Hematopoietic multipotent progenitor cell treated with erythropoietin and hydrocortisone succinate and interleukin-3 and kit ligand, for 4 days (in vitro differentiated cells): Measurements from ENCODE around the gene FUS.

Experiments
- DNase-seq: peaks from one replicate; pipeline ENCODE4 v3.0.0-alpha.2; 2015

FUS gene

DNA sequence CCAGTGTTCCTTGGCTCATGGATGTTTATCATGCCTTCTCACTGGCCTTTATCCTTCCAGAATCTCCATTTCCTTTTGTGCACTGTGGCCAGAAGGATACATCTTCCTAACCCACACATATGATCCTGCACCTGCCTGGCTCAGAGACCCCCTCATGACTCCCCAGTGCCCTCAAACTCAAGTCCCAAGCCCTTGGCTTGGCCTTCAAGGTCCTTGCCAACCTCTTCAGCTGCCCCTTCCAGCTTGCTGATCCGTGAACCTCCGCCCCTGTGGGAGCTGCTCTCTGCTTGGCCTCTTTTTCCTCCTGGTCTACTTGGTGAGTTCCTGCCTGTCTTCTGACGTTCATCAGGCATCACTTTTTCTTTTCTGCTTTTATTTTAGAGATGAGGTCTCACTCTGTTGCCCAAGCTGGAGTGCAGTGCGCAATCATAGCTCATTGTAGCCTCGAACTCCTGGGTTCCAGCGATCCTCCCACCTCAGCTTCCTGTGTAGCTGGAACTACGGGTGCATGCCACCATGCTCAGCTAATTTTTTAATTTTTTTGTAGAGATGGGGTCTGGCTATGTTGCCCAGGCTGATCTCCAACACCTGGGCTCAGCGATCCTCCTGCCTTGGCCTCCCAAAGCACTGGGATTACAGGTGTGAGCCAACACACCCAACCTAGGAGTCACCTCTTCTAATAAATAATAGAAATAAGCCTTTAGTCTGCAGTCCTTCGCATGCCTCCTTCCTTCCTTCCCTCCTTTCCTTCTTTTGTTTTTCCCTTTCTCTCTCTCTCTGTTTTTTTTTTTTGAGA, 25.1 kb downstream of the FUS start:
- no peak for DNase-seq

DNA sequence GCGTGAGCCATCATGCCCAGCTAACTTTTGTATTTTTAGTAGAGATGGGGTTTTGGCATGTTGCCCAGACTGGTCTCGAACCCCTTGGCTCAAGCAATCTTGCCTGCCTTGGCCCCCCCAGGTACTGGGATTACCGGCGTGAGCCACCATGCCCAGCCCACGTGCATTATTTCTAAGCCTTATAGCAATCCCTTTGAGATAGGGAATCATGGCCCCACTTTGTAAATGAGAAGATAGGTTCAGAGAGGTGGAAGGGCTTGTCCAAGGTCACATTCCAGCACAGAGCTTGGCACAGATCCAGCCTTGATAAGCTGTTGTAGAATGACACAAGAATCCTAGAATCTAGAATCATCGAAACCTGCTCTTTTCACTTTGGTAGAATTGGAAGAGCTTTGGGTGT, 26.8 kb downstream of the FUS start:
- DNase-seq = no peak

DNA sequence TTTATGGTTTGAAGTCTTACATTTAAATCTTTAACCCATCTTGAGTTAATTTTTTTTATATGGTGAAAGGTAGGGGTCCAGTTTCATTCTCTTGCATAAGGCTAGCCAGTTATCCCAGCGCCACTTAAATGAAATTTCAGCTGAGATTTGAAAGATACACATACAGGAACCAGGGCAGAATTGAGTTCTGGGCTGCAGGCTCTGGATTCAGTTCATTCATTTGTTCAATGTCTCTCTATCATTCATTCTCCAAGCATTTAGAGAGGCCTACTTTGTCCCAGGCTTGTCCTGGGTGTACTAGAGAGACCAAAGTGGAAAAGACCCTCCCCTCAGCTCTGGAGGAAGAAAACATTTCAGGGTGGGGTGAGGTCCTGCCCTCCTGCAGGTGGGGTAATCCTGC, 33.4 kb downstream of the FUS start:
- DNase-seq = no peak

DNA sequence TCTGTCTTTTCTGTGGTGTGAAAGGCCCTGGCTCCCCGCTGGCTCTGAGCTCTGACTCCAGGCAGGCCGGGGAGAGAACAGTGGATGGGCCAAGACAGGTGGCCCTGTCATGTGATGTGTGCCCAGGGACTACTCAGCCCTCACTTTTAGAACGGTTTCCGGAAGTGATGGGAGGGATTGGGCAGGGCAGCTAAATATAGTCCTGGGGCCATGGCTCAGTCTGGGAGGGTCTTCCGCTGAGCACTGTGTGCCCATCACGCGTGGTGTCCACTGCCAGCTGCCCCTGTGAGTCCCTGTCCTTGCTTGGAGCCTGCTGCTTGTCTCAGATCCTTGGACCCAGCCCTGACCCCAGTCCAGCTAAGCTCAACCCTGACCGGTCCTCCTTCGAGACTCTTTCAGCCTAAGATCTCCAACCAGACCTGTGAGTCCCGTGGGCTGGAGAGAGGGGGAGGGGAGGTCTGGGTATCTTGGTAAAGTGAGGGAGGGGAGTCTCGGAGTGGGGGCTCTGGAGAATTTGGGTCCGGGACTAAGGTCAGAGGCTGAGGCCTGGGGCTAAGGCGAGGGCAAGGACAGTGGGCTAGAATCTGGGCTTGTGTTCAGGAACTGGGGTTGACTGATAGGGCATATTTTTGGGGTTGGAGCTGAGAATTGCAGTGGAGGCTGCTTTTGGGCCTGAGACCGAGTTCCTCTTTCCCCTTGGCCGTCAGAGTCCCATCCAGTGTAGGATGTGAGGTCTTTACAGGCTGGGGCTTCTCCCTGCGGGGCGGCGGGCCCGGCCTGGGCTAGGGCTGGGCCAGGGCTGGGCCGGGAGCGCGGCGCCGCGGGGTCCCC, 34.2 kb downstream of the FUS start, which contains the start of gene TRIM72:
TSS of gene TRIM72 (plus strand) at position 243 of the 831 bp plus-strand sequence. CDS start 620 bp downstream, outside the sequence.
- peak; percentile 36 for DNase-seq

DNA sequence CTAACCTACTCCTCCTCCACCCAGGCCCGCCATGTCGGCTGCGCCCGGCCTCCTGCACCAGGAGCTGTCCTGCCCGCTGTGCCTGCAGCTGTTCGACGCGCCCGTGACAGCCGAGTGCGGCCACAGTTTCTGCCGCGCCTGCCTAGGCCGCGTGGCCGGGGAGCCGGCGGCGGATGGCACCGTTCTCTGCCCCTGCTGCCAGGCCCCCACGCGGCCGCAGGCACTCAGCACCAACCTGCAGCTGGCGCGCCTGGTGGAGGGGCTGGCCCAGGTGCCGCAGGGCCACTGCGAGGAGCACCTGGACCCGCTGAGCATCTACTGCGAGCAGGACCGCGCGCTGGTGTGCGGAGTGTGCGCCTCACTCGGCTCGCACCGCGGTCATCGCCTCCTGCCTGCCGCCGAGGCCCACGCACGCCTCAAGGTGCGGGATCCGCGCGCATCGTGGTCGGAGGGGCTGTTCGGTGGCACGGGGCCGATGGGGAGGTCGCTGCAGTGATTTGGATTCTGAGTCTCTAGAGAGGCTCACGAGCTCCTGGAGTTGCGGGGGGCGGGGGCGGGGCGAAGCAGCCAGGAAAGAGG, 34.9 kb downstream of the FUS start:
- peak; percentile 49 for DNase-seq

DNA sequence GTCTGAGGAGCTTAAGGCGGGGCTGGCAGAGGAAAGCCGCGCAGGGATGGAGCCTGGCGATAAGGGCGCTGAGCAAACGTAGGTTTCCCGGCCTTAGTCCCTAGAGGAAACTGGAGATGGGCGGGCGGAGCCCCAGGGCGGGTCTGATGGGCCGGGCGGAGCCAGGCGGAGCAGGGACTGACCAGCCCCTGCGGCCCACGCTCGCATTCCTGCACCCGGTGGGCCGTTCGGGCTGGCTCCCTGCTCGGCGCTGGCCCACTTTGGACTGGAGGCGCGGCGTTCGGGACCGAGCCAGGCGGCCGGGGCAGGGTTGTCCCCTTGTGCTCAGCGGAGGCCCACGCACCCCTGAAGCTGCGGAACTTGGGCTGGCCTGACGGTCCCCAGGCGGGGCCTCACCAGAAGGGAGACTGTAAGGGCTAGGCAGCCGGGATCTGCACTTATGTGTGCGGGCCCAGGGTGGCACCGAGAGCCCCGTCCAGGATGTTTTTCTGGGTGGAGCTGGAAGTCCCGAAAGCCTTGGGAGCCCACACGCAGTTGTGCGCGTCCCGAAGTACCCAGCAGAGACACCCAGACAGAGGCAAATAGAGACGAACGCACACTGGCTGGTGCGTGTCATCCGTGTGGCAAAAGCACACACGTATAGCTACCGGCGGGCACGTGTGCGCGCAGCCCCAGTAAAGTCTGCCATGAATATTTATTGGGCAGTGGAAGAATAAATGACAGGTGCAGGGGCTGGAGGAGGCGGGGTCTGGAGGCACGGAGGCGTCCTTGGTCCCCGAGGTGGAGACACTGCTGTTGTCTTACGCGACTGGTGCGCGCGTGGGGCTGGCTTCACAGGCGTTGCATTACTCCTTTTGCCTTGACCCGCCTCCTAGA, 35.6 kb downstream of the FUS start:
- DNase-seq = peak; percentile 72

DNA sequence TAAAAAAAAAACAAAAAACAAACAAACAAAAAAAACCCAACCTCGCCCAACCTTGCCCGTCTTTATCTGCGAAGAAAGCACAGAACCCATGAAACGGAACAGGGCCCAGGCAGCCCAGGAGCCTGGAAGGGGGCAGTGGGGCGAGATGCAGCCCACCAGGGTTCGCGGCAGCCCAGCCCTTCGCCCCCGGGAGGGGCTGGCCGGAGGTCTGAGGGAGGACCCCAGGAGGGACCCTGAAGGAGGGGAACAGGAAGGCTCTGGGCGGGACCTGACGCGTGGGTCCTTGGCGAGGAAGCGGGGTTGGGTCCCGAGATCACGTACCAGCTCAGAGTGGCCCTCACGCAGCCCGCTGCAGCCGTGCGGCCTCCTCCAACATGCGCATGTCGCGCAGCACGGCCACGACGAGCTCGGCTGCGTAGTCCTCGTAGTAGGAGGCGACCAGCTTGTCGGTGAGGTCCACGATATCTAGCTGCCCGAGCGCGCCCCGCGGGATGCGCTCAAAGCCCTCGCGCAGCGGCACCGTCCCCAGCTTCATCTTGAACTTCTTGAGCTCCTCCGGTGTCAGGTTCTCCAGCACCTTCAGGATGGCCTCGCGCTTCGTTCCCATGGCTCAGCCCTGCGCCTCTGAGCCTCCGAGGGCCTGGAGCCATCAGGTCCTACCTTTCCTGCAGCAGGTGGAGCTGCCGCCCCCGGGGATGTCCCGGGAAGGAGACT, 36.6 kb downstream of the FUS start, which contains the start of gene PYDC1:
TSS of gene PYDC1 (minus strand) at position 714 of the 714 bp plus-strand sequence. CDS start at position 607, 107 bp downstream.
- DNase-seq = no peak

DNA sequence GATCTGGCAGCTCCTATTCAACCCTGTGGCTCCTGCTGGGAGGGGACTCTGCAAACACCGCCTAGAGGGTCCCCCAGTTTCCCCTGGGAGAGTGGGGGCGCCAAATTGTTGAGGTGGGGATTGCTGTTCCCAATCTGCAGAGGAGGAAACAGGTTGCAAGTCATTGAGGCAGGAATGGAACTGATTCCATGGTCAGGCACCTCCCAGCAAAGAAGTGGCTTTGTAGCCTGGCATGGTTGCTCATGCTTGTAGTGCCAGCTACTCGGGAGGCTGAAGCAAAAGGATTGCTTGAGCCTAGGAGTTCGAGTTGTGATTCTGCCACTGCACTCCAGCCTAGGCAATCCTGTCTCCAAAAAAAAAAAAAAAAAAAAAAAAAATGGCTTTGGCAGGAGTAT, 37.2 kb downstream of the FUS start:
- DNase-seq = no peak

DNA sequence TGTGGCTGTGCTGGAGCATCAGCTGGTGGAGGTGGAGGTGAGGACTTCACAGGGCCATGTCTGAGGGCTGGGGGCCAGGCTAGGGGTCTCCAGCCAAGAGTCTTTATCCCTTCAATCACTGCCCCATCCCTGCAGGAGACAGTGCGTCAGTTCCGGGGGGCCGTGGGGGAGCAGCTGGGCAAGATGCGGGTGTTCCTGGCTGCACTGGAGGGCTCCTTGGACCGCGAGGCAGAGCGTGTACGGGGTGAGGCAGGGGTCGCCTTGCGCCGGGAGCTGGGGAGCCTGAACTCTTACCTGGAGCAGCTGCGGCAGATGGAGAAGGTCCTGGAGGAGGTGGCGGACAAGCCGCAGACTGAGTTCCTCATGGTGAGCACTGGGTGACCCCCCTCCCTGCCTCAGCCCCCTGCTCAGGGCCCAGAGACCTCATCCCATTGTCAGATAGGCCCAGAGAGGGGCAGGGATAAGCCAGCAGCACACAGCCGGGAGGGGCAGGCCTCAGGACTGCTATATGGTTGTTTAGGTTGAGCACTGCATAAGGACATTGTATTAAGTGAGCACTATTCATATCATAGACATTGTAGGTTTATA, 39.3 kb downstream of the FUS start:
- DNase-seq = no peak

DNA sequence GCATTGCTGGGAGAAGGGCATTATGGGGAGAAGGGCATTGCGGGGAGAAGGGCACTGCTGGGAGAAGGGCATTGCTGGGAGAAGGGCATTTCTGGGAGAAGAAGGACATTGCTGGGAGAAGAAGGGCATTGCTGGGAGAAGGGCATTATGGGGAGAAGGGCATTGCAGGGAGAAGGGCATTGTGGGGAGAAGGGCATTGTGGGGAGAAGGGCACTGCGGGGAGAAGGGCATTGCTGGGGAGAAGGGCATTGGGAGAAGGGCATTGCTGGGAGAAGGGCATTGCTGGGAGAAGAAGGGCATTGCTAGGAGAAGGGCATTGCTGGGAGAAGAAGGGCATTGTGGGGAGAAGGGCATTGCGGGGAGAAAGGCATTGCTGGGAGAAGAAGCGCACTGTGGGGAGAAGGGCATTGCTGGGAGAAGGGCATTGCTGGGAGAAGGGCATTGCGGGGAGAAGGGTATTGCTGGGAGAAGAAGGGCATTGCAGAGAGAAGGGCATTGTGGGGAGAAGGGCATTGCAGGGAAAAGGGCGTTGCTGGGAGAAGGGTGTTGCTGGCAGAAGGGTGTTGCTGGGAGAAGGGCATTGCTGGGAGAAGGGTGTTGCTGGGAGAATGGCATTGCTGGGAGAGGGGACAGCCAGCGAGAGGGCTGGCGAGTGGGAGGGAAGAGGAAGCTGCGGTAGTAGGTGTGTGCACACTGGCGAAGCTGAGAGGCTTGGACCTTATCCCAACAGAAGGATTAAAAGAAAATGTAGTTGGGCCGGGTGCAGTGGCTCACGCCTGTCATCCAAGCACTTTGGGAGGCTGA, 41.6 kb downstream of the FUS start:
- no peak for DNase-seq

DNA sequence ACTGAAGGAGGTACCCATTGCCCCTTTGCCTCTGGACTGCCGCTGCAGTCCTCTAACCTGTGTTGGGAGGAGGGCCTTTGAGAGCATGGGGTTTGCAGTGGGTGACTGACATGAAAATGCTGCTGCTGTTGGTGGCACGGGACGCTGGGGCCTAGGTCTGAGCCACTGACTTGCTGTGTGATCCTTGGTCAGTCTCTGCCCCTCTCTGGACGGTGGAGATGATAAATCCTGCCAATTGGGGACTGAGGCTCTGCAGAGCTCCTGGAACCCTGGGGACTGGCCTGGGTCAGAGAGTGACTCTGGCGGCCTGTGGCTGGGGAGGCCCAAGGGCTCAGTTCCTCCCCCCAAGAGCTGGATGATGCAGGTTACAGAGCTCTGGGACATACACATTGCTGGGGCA, 43.1 kb downstream of the FUS start:
- DNase-seq = no peak

DNA sequence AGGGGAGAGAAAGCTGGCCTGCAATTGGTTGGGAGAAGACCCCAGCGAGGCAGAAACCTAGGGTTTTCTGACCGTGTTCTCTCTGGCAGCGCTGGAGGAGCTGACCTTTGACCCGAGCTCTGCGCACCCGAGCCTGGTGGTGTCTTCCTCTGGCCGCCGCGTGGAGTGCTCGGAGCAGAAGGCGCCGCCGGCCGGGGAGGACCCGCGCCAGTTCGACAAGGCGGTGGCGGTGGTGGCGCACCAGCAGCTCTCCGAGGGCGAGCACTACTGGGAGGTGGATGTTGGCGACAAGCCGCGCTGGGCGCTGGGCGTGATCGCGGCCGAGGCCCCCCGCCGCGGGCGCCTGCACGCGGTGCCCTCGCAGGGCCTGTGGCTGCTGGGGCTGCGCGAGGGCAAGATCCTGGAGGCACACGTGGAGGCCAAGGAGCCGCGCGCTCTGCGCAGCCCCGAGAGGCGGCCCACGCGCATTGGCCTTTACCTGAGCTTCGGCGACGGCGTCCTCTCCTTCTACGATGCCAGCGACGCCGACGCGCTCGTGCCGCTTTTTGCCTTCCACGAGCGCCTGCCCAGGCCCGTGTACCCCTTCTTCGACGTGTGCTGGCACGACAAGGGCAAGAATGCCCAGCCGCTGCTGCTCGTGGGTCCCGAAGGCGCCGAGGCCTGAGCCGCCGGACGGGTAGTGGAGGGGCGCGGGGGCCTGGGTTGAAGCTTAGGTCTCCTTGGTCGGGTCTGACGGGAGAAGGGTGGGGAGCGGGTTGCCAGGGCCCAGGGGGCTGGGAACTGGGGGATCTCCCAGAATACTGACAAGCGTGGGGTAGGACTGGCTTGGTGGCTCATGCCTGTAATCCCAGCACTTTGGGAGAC, 44.4 kb downstream of the FUS start:
- no peak for DNase-seq

DNA sequence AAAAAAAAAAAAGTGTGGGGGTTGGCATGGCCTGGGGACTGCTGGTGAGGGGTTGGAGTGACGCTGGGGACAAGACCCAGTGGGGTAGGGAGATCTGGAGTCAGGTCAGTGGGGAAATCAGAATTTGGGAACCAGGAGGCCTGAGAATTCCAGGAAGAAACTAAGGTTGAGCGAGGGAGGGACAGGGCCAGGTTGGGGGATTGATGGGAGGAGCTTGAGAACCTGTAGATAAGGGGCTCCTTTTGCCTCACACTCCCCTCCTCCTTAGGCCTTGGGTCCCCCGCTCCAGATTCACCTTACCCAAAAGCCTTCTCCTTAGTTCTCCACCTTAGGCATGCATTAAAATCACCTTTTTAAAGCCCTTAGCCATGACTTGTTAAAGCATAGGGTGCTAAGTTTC, 45.3 kb downstream of the FUS start:
- no peak for DNase-seq

DNA sequence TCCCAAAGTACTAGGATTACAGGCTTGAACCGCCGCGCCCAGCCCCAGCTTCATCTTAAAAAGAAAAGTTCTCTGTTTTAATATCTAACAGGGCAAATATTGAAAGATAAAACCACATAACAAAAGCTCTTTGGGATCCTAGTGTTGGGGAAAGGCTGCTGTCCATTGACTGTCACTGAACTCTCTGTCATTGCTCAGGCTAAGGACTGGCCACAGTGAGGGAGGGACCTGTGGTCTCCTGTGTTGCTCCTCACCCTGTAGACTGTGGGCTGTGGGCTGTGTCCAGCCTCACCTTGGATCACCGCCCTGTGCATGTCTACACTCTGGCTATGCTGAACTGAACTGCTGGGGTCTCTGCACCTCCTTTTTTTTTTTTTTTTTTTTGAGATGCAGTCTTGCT, 48.3 kb downstream of the FUS start:
- DNase-seq = no peak

DNA sequence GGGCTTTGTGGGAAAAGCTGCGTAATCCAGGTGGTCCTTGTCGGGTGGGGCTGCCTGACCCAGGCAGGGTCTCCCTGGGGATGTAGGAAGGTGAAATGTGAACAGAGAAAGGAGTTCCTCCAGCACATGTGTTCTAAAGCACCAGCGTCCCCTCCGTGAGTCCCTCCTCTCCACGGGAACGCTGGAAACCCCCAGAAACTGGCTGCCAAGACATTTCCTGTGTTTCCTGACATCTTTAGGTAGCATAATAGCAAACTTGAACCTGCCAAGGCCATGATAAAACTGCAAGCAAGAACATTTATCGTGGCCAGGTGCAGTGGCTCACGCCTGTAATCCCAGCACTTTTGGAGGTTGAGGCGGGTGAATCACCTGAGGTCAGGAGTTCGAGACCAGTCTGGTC, 49.6 kb downstream of the FUS start:
- no peak for DNase-seq

DNA sequence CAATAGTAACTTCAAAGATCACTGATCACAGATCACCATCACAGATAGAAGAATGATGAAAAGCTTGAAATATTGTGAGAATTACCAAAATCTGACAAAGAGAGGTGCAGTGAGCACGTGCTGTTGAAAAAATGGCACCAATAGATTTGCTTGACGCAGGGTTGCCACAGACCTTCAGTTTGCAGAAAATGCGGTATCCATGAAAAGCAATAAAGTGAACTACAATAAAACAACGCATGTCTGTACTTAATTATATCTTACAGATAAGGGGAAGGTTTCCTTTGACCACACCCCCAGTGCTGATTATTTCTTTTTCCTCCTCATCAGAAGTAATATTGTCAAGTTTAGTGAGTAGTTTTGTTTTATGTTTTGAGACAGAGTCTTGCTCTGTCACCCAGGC, 58.1 kb downstream of the FUS start:
- no peak for DNase-seq
